Measurements from ENCODE around the gene AP2A1.

Gene AP2A1

GRCh38 chr19:49852631-49853126 lies 85.9 kb downstream of the AP2A1 start:
- in situ Hi-C loops (cut with HindIII; ENCODE audit: low sequenced_read_pairs), result loop anchor here (5.0 kb wide), 2 partner anchors 40 to 100 kb away; no protein-coding TSS in a partner anchor

GRCh38 chr19:49853852-49854377 lies 87.1 kb downstream of the AP2A1 start:
- in situ Hi-C loops (cut with HindIII; ENCODE audit: low sequenced_read_pairs), result loop anchor here (5.0 kb wide), 2 partner anchors 38 to 102 kb away; no protein-coding TSS in a partner anchor

- in situ Hi-C loops (cut with HindIII; ENCODE audit: low sequenced_read_pairs), result loop anchor here (5.0 kb wide), 2 partner anchors 38 to 102 kb away; no protein-coding TSS in a partner anchor
These were observed 87.8 kb downstream of the AP2A1 start for GRCh38 chr19:49854378-49855263.

GRCh38 chr19:49855277-49855675 lies 88.5 kb downstream of the AP2A1 start:
- in situ Hi-C loops (cut with HindIII; ENCODE audit: low sequenced_read_pairs), result no loop called here

- in situ Hi-C loops (cut with HindIII; ENCODE audit: low sequenced_read_pairs), result no loop called here
These were observed 89.1 kb downstream of the AP2A1 start for GRCh38 chr19:49855676-49856573.

GRCh38 chr19:49856574-49857021 lies 89.8 kb downstream of the AP2A1 start:
- in situ Hi-C loops (cut with HindIII; ENCODE audit: low sequenced_read_pairs), result no loop called here
